HG03095 (cell line): ENCODE measurements around the gene SNX25.

Experiments
- ATAC-seq: cut with Tn5 transposase; IDR thresholded peaks from one replicate; pipeline ENCODE4 v1.9.1; 2021; ENCODE audit warnings: moderate library complexity; ENCODE audit not compliant: unreplicated experiment

SNX25 gene

DNA sequence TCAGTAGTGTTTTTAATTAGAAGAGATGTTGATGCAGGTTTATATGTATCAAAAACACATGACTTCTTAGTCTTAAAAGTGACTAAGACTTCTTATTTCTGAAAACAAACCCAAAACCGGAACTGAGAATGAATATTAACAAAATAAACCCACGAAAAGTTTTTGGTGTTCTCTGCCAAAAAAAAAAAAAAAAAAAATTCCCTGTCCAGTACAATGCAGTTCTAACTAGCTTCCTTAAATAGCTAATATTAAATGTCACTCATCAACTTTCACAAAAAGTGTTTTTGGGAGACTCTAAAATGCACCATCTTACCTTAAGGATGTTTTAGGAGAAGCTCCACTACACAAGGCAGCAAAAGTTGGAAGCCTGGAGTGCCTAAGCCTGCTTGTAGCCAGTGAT, 189.2 kb downstream of the SNX25 start:
- ATAC-seq = no peak

DNA sequence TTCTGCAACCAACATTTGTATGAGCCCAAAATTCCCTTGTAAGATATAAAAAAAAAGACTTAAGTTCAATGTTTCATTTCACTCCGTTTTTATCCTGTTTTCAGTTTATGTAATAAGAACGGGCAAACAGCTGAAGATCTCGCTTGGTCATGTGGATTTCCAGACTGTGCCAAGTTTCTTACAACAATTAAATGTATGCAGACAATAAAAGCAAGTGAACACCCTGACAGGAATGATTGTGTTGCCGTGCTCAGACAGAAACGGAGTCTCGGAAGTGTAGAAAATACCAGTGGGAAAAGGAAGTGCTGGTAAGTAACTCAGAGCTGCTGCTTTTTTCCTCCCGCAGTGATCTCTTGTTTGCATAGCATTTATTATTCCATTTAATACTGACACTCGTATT, 190.1 kb downstream of the SNX25 start:
- ATAC-seq = no peak

DNA sequence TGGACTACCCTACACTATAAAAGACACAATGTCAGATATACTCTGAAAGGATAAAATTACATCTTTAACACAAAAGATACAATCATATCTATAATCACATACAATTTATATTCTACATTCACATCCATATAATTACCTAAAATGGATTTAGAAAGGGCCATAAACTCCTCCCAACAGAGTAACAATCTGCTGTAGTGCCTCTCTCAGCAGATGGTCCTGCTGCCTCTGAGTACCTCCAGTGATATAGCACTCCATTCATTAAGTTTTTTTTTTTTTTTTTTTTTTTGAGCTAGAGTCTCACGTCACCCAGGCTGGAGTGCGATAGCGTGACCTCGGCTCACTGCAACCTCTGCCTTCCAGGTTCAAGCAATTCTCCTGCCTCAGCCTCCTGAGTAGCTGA, 194.6 kb downstream of the SNX25 start:
- no peak for ATAC-seq

DNA sequence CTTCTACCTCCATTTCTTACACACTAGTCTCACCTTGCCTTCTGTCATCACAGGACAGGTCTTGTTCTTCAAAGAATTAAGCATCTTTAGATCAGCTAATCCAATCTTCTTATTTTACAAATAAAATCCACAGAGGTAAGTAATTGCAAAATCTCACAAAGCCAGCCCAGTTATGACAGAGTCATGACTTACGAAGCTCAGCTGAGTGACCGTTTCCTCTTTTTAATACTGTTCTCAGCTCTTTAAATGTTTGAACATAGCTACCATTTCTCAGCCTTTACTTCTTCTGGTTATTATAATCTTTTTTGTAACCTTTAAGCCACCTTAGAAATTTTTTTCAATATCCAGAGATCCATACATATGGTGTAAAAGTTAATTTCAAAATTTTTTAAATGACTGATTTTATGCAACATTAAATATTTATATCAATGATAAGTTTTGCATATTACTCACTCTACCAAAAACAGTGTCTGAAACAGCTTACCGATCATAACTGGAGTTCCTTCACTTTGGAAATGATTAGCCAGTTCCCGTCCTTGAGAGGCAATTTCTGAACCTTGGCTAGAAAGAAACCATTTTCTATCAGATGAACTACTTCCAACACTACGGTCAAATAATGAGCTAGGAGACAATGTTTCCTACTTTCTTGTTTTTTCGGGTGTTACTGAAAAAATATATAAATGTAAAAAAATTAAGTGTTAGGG, 196.1 kb downstream of the SNX25 start:
- ATAC-seq = peak; percentile 58

DNA sequence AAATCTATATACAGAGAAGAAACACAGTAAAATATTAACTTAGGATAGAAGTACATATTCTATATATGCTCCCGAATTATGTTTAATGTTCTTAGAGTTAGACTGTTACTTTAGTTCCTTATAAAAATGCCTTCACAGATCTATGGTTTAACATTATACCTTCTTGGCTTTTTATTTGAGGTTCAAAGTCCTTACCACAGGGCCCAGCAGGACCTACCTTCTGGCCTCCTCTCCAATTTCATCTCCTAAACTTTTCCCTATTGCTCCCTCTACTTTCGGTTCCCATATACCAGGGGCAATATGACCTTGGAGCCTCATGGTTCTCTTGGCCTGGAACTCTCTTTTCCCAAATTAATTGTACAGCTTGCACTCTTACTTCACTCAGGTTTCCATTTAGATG, 199.0 kb downstream of the SNX25 start:
- no peak for ATAC-seq

DNA sequence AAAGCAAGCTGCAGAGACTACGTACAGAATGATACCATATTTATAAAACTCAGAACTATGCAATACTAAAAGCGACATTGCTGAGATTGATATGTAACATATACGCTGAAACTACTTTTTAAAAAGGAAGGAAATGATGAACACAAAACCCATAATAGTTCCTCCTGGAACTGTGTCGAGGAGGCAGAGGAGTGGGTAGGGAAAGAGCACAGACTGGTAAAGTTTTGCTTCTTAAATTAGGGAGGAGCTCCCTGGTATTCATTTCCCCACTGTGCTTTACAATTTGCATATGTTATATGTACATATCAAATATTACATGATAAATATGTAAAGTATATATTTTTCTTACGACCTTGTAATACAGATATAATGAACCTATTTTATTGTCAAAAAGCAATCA, 202.5 kb downstream of the SNX25 start:
- no peak for ATAC-seq

DNA sequence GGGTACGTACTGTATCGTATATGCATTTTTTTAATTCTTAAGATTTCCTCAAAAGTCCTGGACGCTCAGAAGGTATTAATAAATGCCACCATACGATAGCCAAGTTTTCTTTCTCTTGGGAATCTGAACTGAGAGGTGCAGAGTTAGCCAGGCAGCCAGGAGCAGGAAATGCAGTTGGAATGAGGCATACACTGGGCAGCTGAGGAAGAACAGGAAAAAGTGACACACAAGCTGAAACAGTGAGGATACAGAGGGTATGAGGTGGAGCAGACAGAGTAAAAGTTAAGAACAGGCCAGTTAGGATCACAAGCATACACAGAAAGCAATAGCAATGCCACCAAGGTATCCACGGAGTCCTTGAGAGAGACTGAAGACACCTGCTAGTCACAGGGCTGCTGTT, 203.0 kb downstream of the SNX25 start:
- no peak for ATAC-seq
